Activated naive CD8-positive, alpha-beta T cell treated with anti-CD3 and anti-CD28 coated beads for 36 hours (primary cell): ENCODE data around the gene LRMDA. TPM values are rescaled to one million over a fixed set of nuclear protein-coding genes. Genes with fewer than 3 reads are reported as not detected.

Experiments
- DNase-seq: peaks from one replicate; pipeline ENCODE4 v3.0.0; 2021
- H3K27ac Mint-ChIP-seq: one replicate; pipeline ENCODE4 v1.8.0; 2022; ENCODE audit warnings: mild to moderate bottlenecking, moderate library complexity, mixed read lengths
- H3K27me3 Mint-ChIP-seq: one replicate; pipeline ENCODE4 v1.8.0; 2022; ENCODE audit warnings: mild to moderate bottlenecking, mixed read lengths
- H3K36me3 Mint-ChIP-seq: one replicate; pipeline ENCODE4 v1.8.0; 2021; ENCODE audit warnings: mild to moderate bottlenecking, mixed read lengths
- H3K4me1 Mint-ChIP-seq: one replicate; pipeline ENCODE4 v1.8.0; 2021; ENCODE audit warnings: mixed read lengths
- H3K4me3 Mint-ChIP-seq: one replicate; pipeline ENCODE4 v1.8.0; 2022; ENCODE audit warnings: mild to moderate bottlenecking, moderate library complexity, mixed read lengths
- H3K9me3 Mint-ChIP-seq: one replicate; pipeline ENCODE4 v1.8.0; 2022; ENCODE audit warnings: mixed read lengths
- total RNA-seq, 2 experiments: library from RNA; stranded (reverse); gene quantifications; one replicate each; pipeline ENCODE4 v1.2.3, GENCODE V29; 2021

LRMDA gene
- total RNA-seq, 2 experiments from 2014 or later, result not detected

GRCh38 chr10:76149602-76150138 is 718.2 kb downstream of the LRMDA start:
- DNase-seq, result no peak
- Mint-ChIP-seq H3K27me3 (peaks cover 2% of the 10 kb centered on the region), H3K4me1 (no peaks in the 10 kb centered on the region), H3K4me3 (no peak overlapping the region), H3K36me3 (no peaks in the 10 kb centered on the region), H3K9me3 (peaks cover 6% of the 10 kb centered on the region), H3K27ac (no peak overlapping the region)

GRCh38 chr10:76150139-76150875 is 718.9 kb downstream of the LRMDA start:
- Mint-ChIP-seq H3K27ac (no peak overlapping the region), H3K27me3 (peaks cover 4% of the 10 kb centered on the region), H3K9me3 (peaks cover 6% of the 10 kb centered on the region), H3K4me1 (no peaks in the 10 kb centered on the region), H3K36me3 (no peaks in the 10 kb centered on the region), H3K4me3 (no peak overlapping the region)
- no peak for DNase-seq

- Mint-ChIP-seq H3K4me3 (no peak overlapping the region), H3K27me3 (peaks cover 4% of the 10 kb centered on the region), H3K27ac (no peak overlapping the region), H3K9me3 (peaks cover 6% of the 10 kb centered on the region), H3K36me3 (no peaks in the 10 kb centered on the region), H3K4me1 (no peaks in the 10 kb centered on the region)
- no peak for DNase-seq
These were observed 719.5 kb downstream of the LRMDA start for GRCh38 chr10:76150876-76151288.

GRCh38 chr10:76152186-76152585 is 720.8 kb downstream of the LRMDA start:
- Mint-ChIP-seq H3K27me3 (peaks cover 4% of the 10 kb centered on the region), H3K4me3 (no peak overlapping the region), H3K9me3 (peaks cover 5% of the 10 kb centered on the region), H3K36me3 (no peaks in the 10 kb centered on the region), H3K4me1 (no peaks in the 10 kb centered on the region), H3K27ac (no peak overlapping the region)
- no peak for DNase-seq

GRCh38 chr10:76155961-76156360 is 724.5 kb downstream of the LRMDA start:
- Mint-ChIP-seq H3K4me3 (no peak overlapping the region), H3K9me3 (no peaks in the 10 kb centered on the region), H3K4me1 (no peaks in the 10 kb centered on the region), H3K36me3 (no peaks in the 10 kb centered on the region), H3K27me3 (peaks cover 4% of the 10 kb centered on the region), H3K27ac (no peak overlapping the region)
- DNase-seq, result no peak

- Mint-ChIP-seq H3K4me1 (no peaks in the 10 kb centered on the region), H3K27ac (no peak overlapping the region), H3K27me3 (no peaks in the 10 kb centered on the region), H3K9me3 (peaks cover 5% of the 10 kb centered on the region), H3K36me3 (no peaks in the 10 kb centered on the region), H3K4me3 (no peak overlapping the region)
- no peak for DNase-seq
These were observed 729.2 kb downstream of the LRMDA start for GRCh38 chr10:76160446-76161300.

GRCh38 chr10:76161301-76161582 is 729.8 kb downstream of the LRMDA start:
- Mint-ChIP-seq H3K36me3 (no peaks in the 10 kb centered on the region), H3K27ac (no peak overlapping the region), H3K9me3 (peaks cover 6% of the 10 kb centered on the region), H3K4me3 (no peak overlapping the region), H3K27me3 (no peaks in the 10 kb centered on the region), H3K4me1 (no peaks in the 10 kb centered on the region)
- no peak for DNase-seq

- Mint-ChIP-seq H3K4me1 (no peaks in the 10 kb centered on the region), H3K9me3 (peaks cover 8% of the 10 kb centered on the region), H3K27me3 (peaks cover 7% of the 10 kb centered on the region), H3K4me3 (no peak overlapping the region), H3K36me3 (no peaks in the 10 kb centered on the region), H3K27ac (no peak overlapping the region)
- no peak for DNase-seq
These were observed 737.0 kb downstream of the LRMDA start for GRCh38 chr10:76168437-76168836.

- no peaks in the 10 kb centered on the region for H3K36me3 Mint-ChIP-seq
- no peak overlapping the region for H3K4me3 Mint-ChIP-seq
- DNase-seq, result no peak
- H3K27ac Mint-ChIP-seq, result no peak overlapping the region
- no peaks in the 10 kb centered on the region for H3K4me1 Mint-ChIP-seq
- H3K27me3 Mint-ChIP-seq, result peaks cover 7% of the 10 kb centered on the region
- peaks cover 8% of the 10 kb centered on the region for H3K9me3 Mint-ChIP-seq
These were observed 737.8 kb downstream of the LRMDA start for GRCh38 chr10:76169246-76169645.

- H3K9me3 Mint-ChIP-seq, result peaks cover 2% of the 10 kb centered on the region
- DNase-seq, result no peak
- H3K36me3 Mint-ChIP-seq, result no peaks in the 10 kb centered on the region
- H3K4me1 Mint-ChIP-seq, result no peaks in the 10 kb centered on the region
- H3K4me3 Mint-ChIP-seq, result no peak overlapping the region
- H3K27ac Mint-ChIP-seq, result peak overlapping the region; percentile 11
- peaks cover 7% of the 10 kb centered on the region for H3K27me3 Mint-ChIP-seq
These were observed 740.6 kb downstream of the LRMDA start for GRCh38 chr10:76172020-76172419.

- Mint-ChIP-seq H3K4me1 (no peaks in the 10 kb centered on the region), H3K27me3 (peaks cover 3% of the 10 kb centered on the region), H3K4me3 (no peak overlapping the region), H3K9me3 (peaks cover 2% of the 10 kb centered on the region), H3K36me3 (no peaks in the 10 kb centered on the region), H3K27ac (no peak overlapping the region)
- no peak for DNase-seq
These were observed 744.2 kb downstream of the LRMDA start for GRCh38 chr10:76175533-76176165.

- DNase-seq, result no peak
- Mint-ChIP-seq H3K27me3 (peaks cover 3% of the 10 kb centered on the region), H3K4me3 (no peak overlapping the region), H3K27ac (no peak overlapping the region), H3K36me3 (no peaks in the 10 kb centered on the region), H3K4me1 (no peaks in the 10 kb centered on the region), H3K9me3 (peaks cover 2% of the 10 kb centered on the region)
These were observed 744.7 kb downstream of the LRMDA start for GRCh38 chr10:76176166-76176550.

- Mint-ChIP-seq H3K36me3 (no peaks in the 10 kb centered on the region), H3K27ac (no peak overlapping the region), H3K9me3 (no peaks in the 10 kb centered on the region), H3K4me3 (no peak overlapping the region), H3K27me3 (no peaks in the 10 kb centered on the region), H3K4me1 (no peaks in the 10 kb centered on the region)
- no peak for DNase-seq
These were observed 746.5 kb downstream of the LRMDA start for GRCh38 chr10:76177936-76178335.

GRCh38 chr10:76178532-76179292 is 747.3 kb downstream of the LRMDA start:
- no peaks in the 10 kb centered on the region for H3K4me1 Mint-ChIP-seq
- no peak overlapping the region for H3K4me3 Mint-ChIP-seq

GRCh38 chr10:76179806-76180205 is 748.4 kb downstream of the LRMDA start:
- no peaks in the 10 kb centered on the region for H3K27me3 Mint-ChIP-seq
- no peaks in the 10 kb centered on the region for H3K36me3 Mint-ChIP-seq
- DNase-seq, result no peak
- no peak overlapping the region for H3K27ac Mint-ChIP-seq
- H3K4me3 Mint-ChIP-seq, result no peak overlapping the region
- no peaks in the 10 kb centered on the region for H3K4me1 Mint-ChIP-seq
- H3K9me3 Mint-ChIP-seq, result no peaks in the 10 kb centered on the region

More at GRCh38 chr10:76178532-76179292, 747.3 kb downstream of the LRMDA start:
- H3K27ac Mint-ChIP-seq, result no peak overlapping the region
- H3K36me3 Mint-ChIP-seq, result no peaks in the 10 kb centered on the region
- H3K9me3 Mint-ChIP-seq, result no peaks in the 10 kb centered on the region
- DNase-seq, result no peak
- H3K27me3 Mint-ChIP-seq, result no peaks in the 10 kb centered on the region
